ENCODE results near the gene VIL1.

DNA sequence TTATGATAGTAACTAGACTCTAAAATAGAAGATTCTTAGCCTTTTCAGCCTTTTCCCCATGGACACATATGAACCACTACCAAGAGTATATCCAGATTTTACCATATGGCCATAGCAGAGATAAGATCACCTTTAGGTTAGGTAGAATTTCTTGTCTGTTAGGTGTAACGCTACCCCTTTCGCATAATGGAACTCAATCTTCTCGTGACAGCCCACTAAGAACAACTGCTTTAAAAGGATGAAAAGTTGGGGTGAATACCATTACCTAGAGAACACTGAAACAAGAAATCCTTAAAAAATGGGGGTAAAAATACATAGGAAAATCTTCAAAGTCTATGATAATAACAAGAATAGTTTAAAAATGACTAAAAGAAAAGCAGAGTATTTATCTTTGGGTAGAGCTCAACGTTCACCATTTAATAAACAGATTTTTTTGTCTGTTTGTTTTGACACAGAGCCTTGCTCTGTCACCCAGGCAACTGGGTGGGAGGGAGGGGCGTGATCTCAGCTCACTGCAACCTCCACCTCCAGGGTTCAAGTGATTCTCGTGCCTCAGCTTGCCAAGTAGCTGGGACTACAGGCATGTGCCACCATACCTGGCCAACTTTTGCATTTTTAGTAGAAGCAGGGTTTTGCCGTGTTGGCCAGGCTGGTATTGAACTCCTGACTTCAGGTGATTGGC lies 67.2 kb downstream of the VIL1 start:
- TF ChIP-seq, protein P1, sequence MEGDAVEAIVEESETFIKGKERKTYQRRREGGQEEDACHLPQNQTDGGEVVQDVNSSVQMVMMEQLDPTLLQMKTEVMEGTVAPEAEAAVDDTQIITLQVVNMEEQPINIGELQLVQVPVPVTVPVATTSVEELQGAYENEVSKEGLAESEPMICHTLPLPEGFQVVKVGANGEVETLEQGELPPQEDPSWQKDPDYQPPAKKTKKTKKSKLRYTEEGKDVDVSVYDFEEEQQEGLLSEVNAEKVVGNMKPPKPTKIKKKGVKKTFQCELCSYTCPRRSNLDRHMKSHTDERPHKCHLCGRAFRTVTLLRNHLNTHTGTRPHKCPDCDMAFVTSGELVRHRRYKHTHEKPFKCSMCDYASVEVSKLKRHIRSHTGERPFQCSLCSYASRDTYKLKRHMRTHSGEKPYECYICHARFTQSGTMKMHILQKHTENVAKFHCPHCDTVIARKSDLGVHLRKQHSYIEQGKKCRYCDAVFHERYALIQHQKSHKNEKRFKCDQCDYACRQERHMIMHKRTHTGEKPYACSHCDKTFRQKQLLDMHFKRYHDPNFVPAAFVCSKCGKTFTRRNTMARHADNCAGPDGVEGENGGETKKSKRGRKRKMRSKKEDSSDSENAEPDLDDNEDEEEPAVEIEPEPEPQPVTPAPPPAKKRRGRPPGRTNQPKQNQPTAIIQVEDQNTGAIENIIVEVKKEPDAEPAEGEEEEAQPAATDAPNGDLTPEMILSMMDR (conservative IDR thresholded peaks at IDR 0.05), result no peak
- TF ChIP-seq EZH2 (IDR thresholded peaks at IDR 0.05; ENCODE audit: low read depth), result no peak
